Motor neuron (in vitro differentiated cells): Measurements from ENCODE around the gene RBP5. TPM values are rescaled to one million over a fixed set of nuclear protein-coding genes. Genes with fewer than 3 reads are reported as not detected.

Experiments used
- ATAC-seq, 8 experiments: fragments of 200-7000 bp; cut with Tn5 transposase; replicated peaks in 6 of 8; 2 replicates each; pipeline ENCODE4 v1.8.0; 2021; ENCODE audit warnings: mild to moderate bottlenecking in 8 of 8, moderate library complexity in 8 of 8
- H3K27ac ChIP-seq, 2 donors: fragments of 250-450 bp; sonication (Bioruptor Pico); 2 replicates each; pipeline ENCODE4 v1.9.0; 2021; ENCODE audit warnings: antibody characterized with exemption in 2 of 2, mild to moderate bottlenecking in 2 of 2, moderate library complexity in 1 of 2
- H3K4me1 ChIP-seq, 2 donors: fragments of 250-450 bp; sonication (Bioruptor Pico); replicated peaks in 1 of 2; 2 replicates each; pipeline ENCODE4 v1.6.1; 2021; ENCODE audit warnings: antibody characterized with exemption in 2 of 2, mild to moderate bottlenecking in 2 of 2, moderate library complexity in 1 of 2
- H3K4me3 ChIP-seq, 5 donors: fragments of 250-450 bp; sonication (Bioruptor Pico); 2 replicates each; pipeline ENCODE4 v1.9.0; 2021; ENCODE audit warnings: antibody characterized with exemption in 5 of 5, mild to moderate bottlenecking in 5 of 5, moderate library complexity in 4 of 5
- WGBS, 10 experiments: fragments of 450-650 bp; shearing (Covaris generic); methylation state at CpG; one replicate each; pipeline ENCODE4 v1.0.0; 2022; 5-methylcytosine and 5-hydroxymethylcytosine counted together
- in situ Hi-C, 9 experiments: fragments of 400-800 bp; cut with MboI; loops; one replicate each; pipeline ENCODE4 v1.15.0; 2021; ENCODE audit warnings: low sequenced_read_pairs in 9 of 9, low pct_unique_long_range_greater_than_20kb in 2 of 9; ENCODE audit not compliant: unreplicated experiment in 9 of 9
- total RNA-seq, 8 experiments: library from RNA; unstranded; fragments of 300-600 nt; gene quantifications; 2 replicates each; pipeline versions ENCODE4 v1.2.3 to v1.2.4, GENCODE V29; 2022

The RBP5 gene
- total RNA-seq, 8 experiments from 2014 or later, result 0.38 to 5.4 (median 1.4) TPM

GRCh38 chr12:7092229-7092985 lies 36.3 kb downstream of the RBP5 start, which contains the start of gene C1R:
Gene C1R, minus strand, starts transcription at chr12:7092445. Its CDS starts 57 bp downstream, at chr12:7092388.
- H3K4me3 ChIP-seq, result no peak within 1 kb of the TSS
- H3K4me1 ChIP-seq, result peaks cover 10 to 12% of the 10 kb centered on the region in 2 donors
- WGBS, 10 experiments, result 0 to 75% (median 36%) methylated on average over 1 to 8 of the region's 16 CpGs; no CpG with 5 or more reads in 2 of the 10 experiments
- in situ Hi-C loops, result no loop called here
- ATAC-seq, result peak; percentile 58 to 80 (median 67)
- no peak within 1 kb of the TSS for H3K27ac ChIP-seq

- 17 to 100% (median 80%) methylated on average over 1 to 4 of the region's 10 CpGs; no CpG with 5 or more reads in 6 of the 10 experiments for WGBS, 10 experiments
- peaks cover 10 to 12% of the 10 kb centered on the region in 2 donors for H3K4me1 ChIP-seq
- no peak overlapping the region for H3K27ac ChIP-seq
- in situ Hi-C loops, result no loop called here
- no peak overlapping the region for H3K4me3 ChIP-seq
- ATAC-seq, result peak in 5 of 8 experiments; percentile 3 to 58 (median 35)
These were observed 36.9 kb downstream of the RBP5 start for GRCh38 chr12:7091660-7092228.

- H3K27ac ChIP-seq, result no peak overlapping the region
- in situ Hi-C loops, result no loop called here
- ATAC-seq, result no peak
- 0 to 100% (median 65%) methylated on average over 1 to 3 of the region's 7 CpGs; no CpG with 5 or more reads in 4 of the 10 experiments for WGBS, 10 experiments
- H3K4me1 ChIP-seq, result peaks cover 10 to 12% of the 10 kb centered on the region in 2 donors
- H3K4me3 ChIP-seq, result no peak overlapping the region
These were observed 37.5 kb downstream of the RBP5 start for GRCh38 chr12:7091171-7091570.

GRCh38 chr12:7090222-7090998 lies 38.3 kb downstream of the RBP5 start:
- Histone ChIP-seq H3K27ac (peak overlapping the region in 1 of 2 donors; percentile 25), H3K4me1 (peaks cover 10 to 12% of the 10 kb centered on the region in 2 donors), H3K4me3 (no peak overlapping the region)
- 0 to 96% (median 57%) methylated on average over 1 to 11 of the region's 16 CpGs; no CpG with 5 or more reads in 1 of the 10 experiments for WGBS, 10 experiments
- in situ Hi-C loops, result no loop called here
- peak in 5 of 8 experiments; percentile 36 to 83 (median 65) for ATAC-seq

GRCh38 chr12:7089196-7089871 lies 39.4 kb downstream of the RBP5 start:
- peaks cover 10 to 12% of the 10 kb centered on the region in 2 donors for H3K4me1 ChIP-seq
- in situ Hi-C loops, result no loop called here
- H3K27ac ChIP-seq, result no peak overlapping the region
- ATAC-seq, result no peak
- H3K4me3 ChIP-seq, result no peak overlapping the region
- 56 to 91% (median 77%) methylated on average over 3 to 5 of the region's 11 CpGs; no CpG with 5 or more reads in 5 of the 10 experiments for WGBS, 10 experiments

- in situ Hi-C loops, result no loop called here
- no peak for ATAC-seq
These were observed 45.6 kb downstream of the RBP5 start for GRCh38 chr12:7083125-7083524.

GRCh38 chr12:7081037-7081436 lies 47.7 kb downstream of the RBP5 start:
- Histone ChIP-seq H3K4me3 (no peak overlapping the region), H3K4me1 (no peaks in the 10 kb centered on the region), H3K27ac (no peak overlapping the region)
- 88 to 94% (median 92%) methylated on average over 2 to 10 of the region's 14 CpGs; no CpG with 5 or more reads in 5 of the 10 experiments for WGBS, 10 experiments
- no peak for ATAC-seq
- in situ Hi-C loops, result no loop called here

More at GRCh38 chr12:7083125-7083524, 45.6 kb downstream of the RBP5 start:
- Histone ChIP-seq H3K4me3 (no peak overlapping the region), H3K4me1 (no peaks in the 10 kb centered on the region), H3K27ac (no peak overlapping the region)

GRCh38 chr12:7079826-7080125 lies 48.9 kb downstream of the RBP5 start:
- in situ Hi-C loops, result no loop called here
- peak in 3 of 8 experiments; percentile 23 to 78 (median 58) for ATAC-seq
- no peak overlapping the region for H3K27ac ChIP-seq
- no peaks in the 10 kb centered on the region for H3K4me1 ChIP-seq
- H3K4me3 ChIP-seq, result no peak overlapping the region

GRCh38 chr12:7078163-7078562 lies 50.5 kb downstream of the RBP5 start:
- H3K27ac ChIP-seq, result no peak overlapping the region
- in situ Hi-C loops, result no loop called here
- H3K4me1 ChIP-seq, result no peaks in the 10 kb centered on the region
- ATAC-seq, result no peak
- H3K4me3 ChIP-seq, result no peak overlapping the region
- WGBS, 10 experiments, result 40 to 100% (median 78%) methylated on average over 1 to 4 of the region's 4 CpGs; no CpG with 5 or more reads in 2 of the 10 experiments

GRCh38 chr12:7076493-7076892 lies 52.2 kb downstream of the RBP5 start:
- whole genome bisulfite sequencing, 10 experiments, result 80 to 100% (median 86%) methylated on average over 1 to 4 of the region's 4 CpGs; no CpG with 5 or more reads in 5 of the 10 experiments
- no peaks in the 10 kb centered on the region for H3K4me1 ChIP-seq
- in situ Hi-C loops, result no loop called here
- H3K27ac ChIP-seq, result no peak overlapping the region
- no peak for ATAC-seq
- no peak overlapping the region for H3K4me3 ChIP-seq

GRCh38 chr12:7075939-7076338 lies 52.8 kb downstream of the RBP5 start:
- in situ Hi-C loops, result no loop called here

GRCh38 chr12:7075518-7075917 lies 53.2 kb downstream of the RBP5 start:
- WGBS, 10 experiments, result 60 to 100% (median 80%) methylated on average over 1 to 3 of the region's 3 CpGs; no CpG with 5 or more reads in 1 of the 10 experiments
- ATAC-seq, result peak in 1 of 8 experiments; percentile 10
- Histone ChIP-seq H3K27ac (no peak overlapping the region), H3K4me1 (no peaks in the 10 kb centered on the region), H3K4me3 (no peak overlapping the region)
- in situ Hi-C loops, result no loop called here

More at GRCh38 chr12:7075939-7076338, 52.8 kb downstream of the RBP5 start:
- Histone ChIP-seq H3K27ac (no peak overlapping the region), H3K4me1 (no peaks in the 10 kb centered on the region), H3K4me3 (no peak overlapping the region)
- ATAC-seq, result peak in 2 of 8 experiments; percentile 35 to 59
- 0 to 100% (median 29%) methylated on average over 1 to 3 of the region's 3 CpGs; no CpG with 5 or more reads in 3 of the 10 experiments for WGBS, 10 experiments
